ENCODE data around the gene PANX1.

PANX1 gene

DNA sequence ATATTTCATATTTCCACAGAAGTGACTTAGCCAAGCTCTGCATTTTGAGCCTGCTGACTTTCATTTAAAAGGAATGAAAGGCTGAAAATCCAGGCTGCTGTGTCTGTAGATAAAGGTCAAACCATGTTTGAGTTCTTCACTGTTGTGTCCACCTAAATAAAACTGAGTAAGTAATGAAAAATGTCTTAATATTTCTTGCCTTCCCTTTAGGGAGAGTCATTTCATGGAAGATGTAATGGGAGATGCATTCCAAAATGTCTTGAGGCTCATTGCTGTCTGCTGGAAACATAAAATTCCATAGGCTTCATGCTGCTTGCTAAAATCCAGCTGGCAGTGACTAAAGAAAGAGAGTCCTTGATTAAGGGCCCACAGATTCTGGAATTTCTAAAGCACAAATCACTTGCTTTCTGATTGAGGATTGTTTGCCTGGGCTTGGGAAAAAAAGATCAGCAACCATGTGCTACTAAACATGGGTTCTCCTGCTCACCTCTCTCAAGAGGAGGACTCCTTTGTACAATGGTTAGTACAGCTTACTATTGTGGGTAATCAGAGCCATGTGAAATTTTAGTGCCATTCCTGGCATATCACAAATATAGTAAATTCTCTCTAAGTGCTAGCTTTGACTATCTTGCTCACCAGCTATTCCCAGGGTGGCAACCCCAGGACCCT lies 56.9 kb downstream of the PANX1 start:
- DNase-seq (ENCODE audit: low read depth) = no peak

DNA sequence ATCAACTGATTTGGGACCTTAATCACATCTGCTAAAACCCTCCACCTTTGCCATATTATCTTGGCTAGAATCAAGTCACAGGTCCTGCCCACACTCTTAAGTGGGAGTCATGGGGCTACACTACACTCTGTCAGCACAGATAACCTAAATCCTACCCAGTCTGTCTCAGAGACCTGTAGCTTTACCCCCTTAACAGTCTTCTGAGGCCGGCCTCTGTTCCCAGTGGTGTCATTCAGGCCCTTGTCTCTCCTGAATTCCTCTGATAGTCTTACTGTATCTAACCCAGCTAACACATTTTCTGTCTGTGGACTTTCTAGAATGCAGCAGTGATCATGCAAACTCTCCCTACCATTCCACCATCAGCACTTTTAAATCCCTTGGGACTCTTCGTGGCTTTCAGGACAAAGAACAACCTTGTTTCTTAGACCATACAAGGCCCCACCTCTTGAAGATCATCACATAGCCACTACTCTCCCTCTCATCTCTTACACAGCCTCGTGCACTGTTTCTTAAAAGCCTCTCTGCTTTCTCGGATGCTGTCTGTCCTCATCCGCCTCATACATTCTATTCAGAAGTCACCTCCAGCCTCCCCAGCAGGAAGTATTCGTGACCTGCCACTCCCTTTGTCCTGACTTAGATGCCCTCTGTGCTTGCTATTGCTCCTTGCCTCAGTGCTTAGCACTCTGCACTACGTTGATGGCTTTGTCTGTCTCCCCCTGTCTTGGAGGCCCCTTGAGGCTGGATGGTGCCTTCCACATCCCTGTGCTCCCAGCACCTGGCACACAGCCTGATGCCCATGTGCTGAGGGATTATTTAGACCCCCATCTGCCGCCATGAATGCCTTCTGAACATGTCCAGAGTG lies 57.9 kb downstream of the PANX1 start:
- DNase-seq (ENCODE audit: low read depth) = no peak

DNA sequence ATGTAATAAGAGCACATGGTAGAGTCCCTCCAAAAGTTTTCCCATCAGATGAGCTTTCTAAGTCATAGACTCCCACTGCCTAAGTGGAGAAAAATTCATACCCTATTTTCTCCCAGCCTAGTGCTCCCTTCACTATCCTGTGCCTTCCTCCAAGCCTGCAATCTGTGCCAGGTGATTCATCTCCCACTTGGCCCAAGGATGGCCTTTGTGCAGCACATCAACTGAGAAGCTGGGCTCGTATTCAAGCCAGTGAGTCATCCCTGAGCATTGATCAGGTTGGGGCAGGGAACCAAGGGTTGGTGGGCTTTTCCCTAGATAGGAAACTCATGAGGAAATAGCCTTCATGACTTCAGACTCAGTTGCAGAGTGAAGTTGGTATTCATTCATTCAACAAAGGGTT lies 64.6 kb downstream of the PANX1 start:
- DNase-seq (ENCODE audit: low read depth) = no peak

DNA sequence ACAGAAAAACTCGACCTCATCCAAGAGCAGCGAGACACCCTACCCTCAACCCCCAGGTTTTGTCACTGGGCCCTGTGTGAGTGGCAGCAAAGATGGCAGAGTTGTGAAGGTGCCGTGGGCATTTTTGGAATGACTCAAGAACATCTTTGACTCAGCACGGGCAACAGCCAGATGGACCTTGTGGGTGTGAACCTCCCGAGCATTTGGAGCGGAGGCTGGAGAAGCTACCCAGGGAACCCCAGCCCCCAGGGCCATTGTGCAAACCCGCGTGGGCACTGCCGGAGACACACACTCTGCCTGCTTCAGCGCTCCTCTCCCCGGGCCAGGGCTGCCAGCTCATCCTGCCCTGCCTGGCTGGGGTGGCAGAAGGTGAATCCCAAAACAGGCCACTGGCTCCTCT lies 66.1 kb downstream of the PANX1 start:
- no peak for DNase-seq (ENCODE audit: low read depth)

DNA sequence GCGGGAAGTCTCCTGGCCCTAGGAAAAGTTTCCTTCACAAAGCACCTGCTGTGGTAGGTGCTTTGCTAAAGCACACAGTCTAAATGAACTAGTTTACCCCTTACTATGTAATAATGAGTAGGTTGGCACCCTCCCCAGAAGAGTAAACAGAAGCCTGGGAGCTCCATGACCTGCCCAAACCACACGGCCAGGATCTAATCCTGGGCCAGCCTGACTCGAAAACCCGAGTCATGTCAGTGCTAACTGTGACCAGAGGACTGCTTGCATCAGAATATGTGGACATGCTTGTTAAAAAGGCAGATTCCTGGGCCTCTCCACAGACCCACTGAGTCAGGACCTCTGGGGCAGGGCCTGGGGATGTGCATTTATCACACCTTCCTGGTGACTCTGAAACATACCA lies 67.7 kb downstream of the PANX1 start:
- no peak for DNase-seq (ENCODE audit: low read depth)

DNA sequence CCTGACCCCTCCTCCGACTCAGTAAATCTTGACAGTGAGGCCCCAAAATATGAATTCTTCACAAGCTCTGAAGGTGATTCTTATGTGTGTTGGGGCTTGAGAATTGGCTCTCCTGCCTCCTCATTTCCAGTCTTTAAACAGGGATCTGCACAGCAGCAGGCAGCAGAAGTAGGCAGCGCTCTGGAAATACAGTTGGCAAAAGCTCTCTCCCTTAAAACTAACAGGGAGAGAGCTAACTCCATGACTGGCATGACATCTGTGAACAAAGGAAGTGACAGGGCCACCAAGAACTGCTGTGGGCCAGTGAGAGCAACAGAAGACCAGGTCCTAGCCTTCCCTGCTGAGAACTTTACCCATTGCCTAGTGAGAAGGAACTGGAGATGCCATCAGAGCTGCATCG lies 70.1 kb downstream of the PANX1 start:
- DNase-seq (ENCODE audit: low read depth) = no peak

DNA sequence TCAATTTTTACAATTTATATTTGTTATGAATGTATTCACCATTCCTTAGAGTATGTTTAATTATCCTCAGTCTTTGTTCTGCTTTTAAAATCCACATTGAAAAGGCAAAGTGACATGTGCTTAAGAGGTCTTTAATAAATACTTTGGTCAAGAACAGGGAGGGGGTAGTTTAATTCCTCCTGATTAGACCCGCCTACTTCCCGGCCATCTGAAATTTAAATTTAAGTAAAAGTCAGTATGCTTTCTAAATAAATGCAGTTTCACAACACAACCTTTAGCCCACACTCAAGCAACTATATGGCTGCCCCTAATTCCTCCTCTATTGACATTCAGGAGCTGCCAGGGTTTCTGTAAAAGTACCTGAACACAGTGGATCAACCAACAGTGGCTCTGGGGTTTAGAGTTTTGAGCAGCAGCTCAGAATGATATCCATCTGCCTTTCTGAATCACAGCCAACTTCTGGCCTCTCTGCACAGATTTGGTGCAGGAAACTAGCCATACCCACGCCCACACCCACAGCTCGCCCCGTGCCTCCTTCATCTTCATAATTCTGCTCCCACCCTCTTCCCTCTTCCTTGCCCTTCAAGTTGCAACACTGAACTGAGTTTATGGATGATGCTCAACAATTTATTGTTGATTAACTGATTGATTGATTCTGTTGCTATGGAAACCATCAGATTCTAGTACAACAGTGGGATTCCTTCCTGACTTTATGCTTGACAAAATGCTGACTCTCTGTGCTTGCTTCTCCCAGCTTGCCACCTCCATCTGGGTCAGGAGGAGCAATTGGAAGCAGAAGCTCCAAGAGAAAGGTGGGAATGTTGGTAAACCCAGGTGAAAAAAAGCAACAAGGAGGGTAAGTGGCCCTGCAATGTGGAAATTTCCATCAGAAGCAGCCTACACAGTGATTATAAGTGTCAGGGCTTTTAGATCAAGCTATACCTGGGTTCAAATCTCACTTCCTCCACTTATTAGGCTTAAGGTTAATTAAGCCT lies 70.8 kb downstream of the PANX1 start:
- DNase-seq (ENCODE audit: low read depth) = no peak

DNA sequence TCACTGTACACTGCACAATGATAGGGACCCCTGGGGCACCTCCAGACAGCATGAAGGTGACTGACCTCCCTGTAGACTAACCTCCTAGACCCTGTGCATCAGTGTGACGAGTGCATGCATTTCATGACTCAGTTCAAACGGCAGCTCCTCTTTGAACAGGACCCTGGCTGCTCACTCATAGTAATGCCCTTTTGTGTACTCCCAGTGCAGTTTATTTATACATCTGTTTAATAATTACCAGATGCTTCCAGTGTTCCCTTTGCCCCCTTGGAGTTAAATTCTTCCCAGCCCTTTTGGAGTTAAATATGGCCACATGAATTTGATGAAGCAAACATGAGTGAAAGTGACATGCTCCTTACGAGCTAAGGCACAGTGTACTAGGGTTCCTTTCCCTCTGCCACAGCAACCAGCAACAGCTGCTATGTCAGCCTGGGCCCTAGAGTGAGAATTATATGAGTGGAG lies 72.4 kb downstream of the PANX1 start:
- no peak for DNase-seq (ENCODE audit: low read depth)

DNA sequence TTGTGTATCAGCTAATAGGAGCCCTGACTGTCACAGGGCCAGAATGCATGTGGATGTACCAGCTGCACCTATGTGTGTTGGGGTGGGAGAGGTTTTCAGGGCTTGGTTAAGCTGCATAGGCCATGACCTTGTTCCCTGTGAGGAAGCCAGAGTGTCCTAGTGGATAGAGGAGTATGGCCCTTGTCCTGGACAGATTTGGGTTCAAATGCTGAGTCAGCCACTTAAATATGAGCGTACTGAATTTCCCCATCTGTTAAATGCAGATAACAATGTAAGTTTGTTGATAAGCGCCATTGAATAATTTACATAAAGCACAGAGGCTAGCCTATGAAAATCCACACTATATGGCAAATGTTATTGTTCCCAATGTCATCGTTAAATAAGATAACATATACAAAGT lies 74.4 kb downstream of the PANX1 start:
- DNase-seq (ENCODE audit: low read depth) = no peak

DNA sequence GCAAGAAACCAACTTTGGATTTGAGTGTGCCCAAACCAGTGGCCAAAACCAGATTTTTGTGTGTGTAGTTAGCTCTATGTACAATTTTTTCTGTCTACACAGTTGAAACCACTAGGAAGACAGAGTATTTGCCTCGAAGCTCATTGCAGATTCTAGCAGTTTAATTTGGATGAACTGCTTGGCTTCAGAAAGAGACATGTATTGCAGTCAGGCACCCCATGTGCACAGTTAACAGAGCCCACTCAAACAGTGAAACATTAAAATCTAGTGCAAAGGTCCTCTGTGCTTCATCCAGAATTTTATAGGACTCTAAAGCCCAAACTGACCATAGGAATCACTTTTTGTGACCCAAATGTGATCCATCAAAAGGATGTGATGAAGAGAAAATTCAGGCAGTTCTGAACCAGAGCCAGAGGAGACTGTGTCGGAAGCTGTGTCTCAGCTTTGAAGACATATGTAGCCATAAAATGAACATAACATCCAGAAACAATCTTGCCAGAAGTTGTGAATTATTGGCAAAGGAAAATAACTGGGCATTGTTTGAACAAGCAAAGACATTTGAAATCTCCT lies 82.7 kb downstream of the PANX1 start:
- no peak for DNase-seq (ENCODE audit: low read depth)

DNA sequence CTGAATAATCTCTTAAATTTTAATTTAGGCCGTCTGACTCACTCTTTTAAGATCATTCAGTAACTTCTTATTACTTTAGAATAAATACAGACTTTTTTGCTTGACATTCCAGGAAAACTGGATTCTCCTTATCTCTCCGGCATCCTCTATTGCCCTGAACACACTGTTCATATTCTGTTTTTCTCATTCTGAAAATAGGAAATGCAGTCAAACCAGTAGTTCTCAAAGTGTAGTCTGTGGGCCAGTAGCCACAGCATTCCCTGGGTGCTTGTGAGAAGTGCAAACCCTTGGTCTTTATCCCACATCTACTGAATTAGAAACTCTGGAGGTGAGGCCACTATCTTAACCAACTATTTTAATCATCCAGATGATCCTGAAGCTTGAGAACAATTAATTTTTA lies 84.3 kb downstream of the PANX1 start:
- DNase-seq (ENCODE audit: low read depth) = no peak

DNA sequence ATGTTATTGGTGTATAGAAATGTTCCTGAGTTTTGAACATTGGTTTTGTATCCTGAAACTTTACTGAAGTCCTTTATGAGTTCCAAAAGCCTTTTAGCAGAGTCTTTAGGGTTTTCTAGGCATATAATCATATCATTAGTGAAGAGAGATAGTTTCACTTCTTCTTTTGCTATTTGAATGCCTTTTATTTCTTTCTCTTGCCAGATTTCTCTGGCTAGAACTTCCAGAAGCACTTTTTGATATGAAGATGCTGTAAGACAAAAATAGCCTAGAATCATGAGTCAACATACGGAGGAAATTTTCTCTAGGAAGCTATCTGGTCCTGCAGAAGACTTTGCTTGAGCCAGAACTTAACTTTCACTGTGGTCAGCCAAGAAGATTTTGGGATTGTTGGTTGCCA lies 89.1 kb downstream of the PANX1 start:
- no peak for DNase-seq (ENCODE audit: low read depth)

DNA sequence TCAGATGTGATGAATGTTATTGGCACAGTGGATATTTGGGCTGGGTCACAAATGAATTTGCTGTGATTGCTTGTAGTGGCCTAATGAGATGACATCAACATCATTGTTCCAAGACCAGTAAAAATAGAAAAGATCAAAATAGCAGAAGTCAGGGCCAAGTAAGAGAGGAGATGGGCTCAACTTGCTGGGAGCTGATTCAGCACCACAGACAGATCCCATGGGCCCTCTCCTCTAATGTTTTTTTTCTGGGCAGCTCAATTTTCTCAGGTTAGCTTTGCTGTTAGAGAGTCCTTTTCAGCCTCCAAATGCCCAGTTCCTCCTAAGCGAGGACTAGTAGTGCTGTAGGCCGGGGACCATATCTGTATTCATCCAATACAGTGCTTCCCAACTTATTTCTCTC lies 89.7 kb downstream of the PANX1 start:
- no peak for DNase-seq (ENCODE audit: low read depth)

DNA sequence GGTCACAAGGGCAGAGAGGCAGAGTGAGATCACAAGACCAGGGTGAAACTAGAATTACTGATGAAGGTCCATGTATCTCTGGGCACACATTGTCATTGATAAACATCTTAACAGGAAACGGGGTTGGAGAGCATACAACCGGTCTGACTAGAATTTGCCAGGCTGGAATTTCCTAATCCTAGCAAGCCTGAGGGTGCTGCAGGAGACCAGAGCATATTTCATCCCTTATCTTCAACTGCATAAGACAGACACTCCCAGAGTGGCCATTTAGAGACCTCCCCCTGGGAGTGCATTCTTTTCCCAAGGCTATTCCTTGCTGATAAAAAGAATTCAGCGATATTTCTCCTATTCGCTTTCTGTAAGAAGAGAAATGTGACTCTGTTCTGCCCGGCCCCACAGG lies 91.1 kb downstream of the PANX1 start:
- no peak for DNase-seq (ENCODE audit: low read depth)

DNA sequence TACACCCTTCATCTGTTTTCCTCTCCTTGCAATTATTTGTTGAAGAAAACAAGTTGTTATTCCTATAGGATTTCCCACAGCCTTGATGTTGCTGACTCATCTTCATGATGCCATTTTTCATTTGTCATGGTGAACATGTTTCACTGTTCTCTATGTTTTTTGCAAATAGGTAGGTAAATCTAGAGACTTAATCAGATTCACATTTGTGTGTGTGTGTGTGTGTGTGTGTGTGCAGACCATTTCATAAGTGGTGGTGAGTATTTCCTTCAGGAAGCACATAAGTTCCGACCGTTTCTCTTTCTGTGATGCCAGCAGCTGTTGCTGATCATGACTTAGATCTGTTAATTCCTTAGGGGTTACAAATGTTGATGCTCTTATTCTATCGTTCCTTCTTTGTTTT lies 95.4 kb downstream of the PANX1 start:
- no peak for DNase-seq (ENCODE audit: low read depth)
